ENCODE results near the gene KRTAP4-5. TPM values are rescaled to one million over a fixed set of nuclear protein-coding genes. Genes with fewer than 3 reads are reported as not detected.

Gene KRTAP4-5
- total and polyA plus RNA-seq, 2 experiments from 2014 or later = not detected

DNA sequence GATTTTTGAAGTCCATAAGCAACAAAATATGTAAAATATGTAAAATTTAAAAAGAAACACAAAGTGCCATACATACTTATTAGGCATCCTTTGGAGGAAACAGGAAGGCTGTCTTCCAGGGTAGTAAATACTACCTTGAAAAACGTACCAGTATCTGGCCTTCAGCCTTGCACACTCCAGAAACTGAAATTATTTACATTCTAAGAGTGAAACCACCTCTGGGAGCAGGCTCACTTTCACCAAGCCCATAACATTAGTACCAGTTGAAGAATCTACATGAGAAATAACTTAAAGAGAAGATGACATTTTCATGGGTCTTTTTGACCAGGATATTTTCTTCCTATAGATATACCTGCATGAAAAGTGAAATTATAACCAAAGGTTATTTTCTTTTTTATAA, 46.4 kb upstream of the KRTAP4-5 start:
- Histone ChIP-seq H3K36me3 (ENCODE audit: insufficient read depth) (no peaks in the 10 kb centered on the region), H3K27ac (ENCODE audit: low read depth) (no peak overlapping the region), H4K20me1 (replicated peaks; ENCODE audit: insufficient read depth) (no peaks in the 10 kb centered on the region), H3K4me1 (ENCODE audit: insufficient read depth) (no peaks in the 10 kb centered on the region), H3K9me2 (ENCODE audit: insufficient read depth) (no peaks in the 10 kb centered on the region; the same call in 1 of the 2 replicates), H2AFZ (no peak overlapping the region), H3K4me3 (no peak overlapping the region), H3K27me3 (ENCODE audit: insufficient read depth) (no peaks in the 10 kb centered on the region), H3K4me2 (no peak overlapping the region), H3K79me2 (replicated peaks; ENCODE audit: insufficient read depth) (no peaks in the 10 kb centered on the region), H3F3A (replicated peaks; ENCODE audit: low read depth) (no peaks in the 10 kb centered on the region)
- H3K9me3 Mint-ChIP-seq = peaks cover 9% of the 10 kb centered on the region; the same call in 2 of the 3 replicates
- H3K27ac Mint-ChIP-seq = no peak overlapping the region
- TF ChIP-seq CREB1 (CRISPR knock-in tag; IDR thresholded peaks at IDR 0.05; ENCODE audit: low read depth) (no peak), ZNF114 (CRISPR knock-in tag; IDR thresholded peaks at IDR 0.05) (no peak), NANOG (IDR thresholded peaks at IDR 0.05; ENCODE audit: borderline replicate concordance) (no peak), JUNB (IDR thresholded peaks at IDR 0.05; ENCODE audit: unreplicated experiment) (no peak), POLR2AphosphoS5 (IDR thresholded peaks at IDR 0.05; ENCODE audit: low read depth) (no peak), EZH2phosphoT487 (IDR thresholded peaks at IDR 0.05; ENCODE audit: unreplicated experiment) (no peak), EZH2 (IDR thresholded peaks at IDR 0.05; ENCODE audit: low read depth, unreplicated experiment) (no peak), STAT1 (IDR thresholded peaks at IDR 0.05; ENCODE audit: unreplicated experiment) (no peak), ZNF331 (CRISPR knock-in tag; IDR thresholded peaks at IDR 0.05; ENCODE audit: low read depth) (no peak)
- TF ChIP-seq, protein P1, sequence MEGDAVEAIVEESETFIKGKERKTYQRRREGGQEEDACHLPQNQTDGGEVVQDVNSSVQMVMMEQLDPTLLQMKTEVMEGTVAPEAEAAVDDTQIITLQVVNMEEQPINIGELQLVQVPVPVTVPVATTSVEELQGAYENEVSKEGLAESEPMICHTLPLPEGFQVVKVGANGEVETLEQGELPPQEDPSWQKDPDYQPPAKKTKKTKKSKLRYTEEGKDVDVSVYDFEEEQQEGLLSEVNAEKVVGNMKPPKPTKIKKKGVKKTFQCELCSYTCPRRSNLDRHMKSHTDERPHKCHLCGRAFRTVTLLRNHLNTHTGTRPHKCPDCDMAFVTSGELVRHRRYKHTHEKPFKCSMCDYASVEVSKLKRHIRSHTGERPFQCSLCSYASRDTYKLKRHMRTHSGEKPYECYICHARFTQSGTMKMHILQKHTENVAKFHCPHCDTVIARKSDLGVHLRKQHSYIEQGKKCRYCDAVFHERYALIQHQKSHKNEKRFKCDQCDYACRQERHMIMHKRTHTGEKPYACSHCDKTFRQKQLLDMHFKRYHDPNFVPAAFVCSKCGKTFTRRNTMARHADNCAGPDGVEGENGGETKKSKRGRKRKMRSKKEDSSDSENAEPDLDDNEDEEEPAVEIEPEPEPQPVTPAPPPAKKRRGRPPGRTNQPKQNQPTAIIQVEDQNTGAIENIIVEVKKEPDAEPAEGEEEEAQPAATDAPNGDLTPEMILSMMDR (conservative IDR thresholded peaks at IDR 0.05; ENCODE audit: low read depth in 2 of 2) = no peak
- TF ChIP-seq, protein P2, sequence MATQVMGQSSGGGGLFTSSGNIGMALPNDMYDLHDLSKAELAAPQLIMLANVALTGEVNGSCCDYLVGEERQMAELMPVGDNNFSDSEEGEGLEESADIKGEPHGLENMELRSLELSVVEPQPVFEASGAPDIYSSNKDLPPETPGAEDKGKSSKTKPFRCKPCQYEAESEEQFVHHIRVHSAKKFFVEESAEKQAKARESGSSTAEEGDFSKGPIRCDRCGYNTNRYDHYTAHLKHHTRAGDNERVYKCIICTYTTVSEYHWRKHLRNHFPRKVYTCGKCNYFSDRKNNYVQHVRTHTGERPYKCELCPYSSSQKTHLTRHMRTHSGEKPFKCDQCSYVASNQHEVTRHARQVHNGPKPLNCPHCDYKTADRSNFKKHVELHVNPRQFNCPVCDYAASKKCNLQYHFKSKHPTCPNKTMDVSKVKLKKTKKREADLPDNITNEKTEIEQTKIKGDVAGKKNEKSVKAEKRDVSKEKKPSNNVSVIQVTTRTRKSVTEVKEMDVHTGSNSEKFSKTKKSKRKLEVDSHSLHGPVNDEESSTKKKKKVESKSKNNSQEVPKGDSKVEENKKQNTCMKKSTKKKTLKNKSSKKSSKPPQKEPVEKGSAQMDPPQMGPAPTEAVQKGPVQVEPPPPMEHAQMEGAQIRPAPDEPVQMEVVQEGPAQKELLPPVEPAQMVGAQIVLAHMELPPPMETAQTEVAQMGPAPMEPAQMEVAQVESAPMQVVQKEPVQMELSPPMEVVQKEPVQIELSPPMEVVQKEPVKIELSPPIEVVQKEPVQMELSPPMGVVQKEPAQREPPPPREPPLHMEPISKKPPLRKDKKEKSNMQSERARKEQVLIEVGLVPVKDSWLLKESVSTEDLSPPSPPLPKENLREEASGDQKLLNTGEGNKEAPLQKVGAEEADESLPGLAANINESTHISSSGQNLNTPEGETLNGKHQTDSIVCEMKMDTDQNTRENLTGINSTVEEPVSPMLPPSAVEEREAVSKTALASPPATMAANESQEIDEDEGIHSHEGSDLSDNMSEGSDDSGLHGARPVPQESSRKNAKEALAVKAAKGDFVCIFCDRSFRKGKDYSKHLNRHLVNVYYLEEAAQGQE (IDR thresholded peaks at IDR 0.05; ENCODE audit: unreplicated experiment) = no peak
- TF ChIP-seq, protein P3, sequence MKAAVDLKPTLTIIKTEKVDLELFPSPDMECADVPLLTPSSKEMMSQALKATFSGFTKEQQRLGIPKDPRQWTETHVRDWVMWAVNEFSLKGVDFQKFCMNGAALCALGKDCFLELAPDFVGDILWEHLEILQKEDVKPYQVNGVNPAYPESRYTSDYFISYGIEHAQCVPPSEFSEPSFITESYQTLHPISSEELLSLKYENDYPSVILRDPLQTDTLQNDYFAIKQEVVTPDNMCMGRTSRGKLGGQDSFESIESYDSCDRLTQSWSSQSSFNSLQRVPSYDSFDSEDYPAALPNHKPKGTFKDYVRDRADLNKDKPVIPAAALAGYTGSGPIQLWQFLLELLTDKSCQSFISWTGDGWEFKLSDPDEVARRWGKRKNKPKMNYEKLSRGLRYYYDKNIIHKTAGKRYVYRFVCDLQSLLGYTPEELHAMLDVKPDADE (IDR thresholded peaks at IDR 0.05) = no peak
- TF ChIP-seq, protein P4, sequence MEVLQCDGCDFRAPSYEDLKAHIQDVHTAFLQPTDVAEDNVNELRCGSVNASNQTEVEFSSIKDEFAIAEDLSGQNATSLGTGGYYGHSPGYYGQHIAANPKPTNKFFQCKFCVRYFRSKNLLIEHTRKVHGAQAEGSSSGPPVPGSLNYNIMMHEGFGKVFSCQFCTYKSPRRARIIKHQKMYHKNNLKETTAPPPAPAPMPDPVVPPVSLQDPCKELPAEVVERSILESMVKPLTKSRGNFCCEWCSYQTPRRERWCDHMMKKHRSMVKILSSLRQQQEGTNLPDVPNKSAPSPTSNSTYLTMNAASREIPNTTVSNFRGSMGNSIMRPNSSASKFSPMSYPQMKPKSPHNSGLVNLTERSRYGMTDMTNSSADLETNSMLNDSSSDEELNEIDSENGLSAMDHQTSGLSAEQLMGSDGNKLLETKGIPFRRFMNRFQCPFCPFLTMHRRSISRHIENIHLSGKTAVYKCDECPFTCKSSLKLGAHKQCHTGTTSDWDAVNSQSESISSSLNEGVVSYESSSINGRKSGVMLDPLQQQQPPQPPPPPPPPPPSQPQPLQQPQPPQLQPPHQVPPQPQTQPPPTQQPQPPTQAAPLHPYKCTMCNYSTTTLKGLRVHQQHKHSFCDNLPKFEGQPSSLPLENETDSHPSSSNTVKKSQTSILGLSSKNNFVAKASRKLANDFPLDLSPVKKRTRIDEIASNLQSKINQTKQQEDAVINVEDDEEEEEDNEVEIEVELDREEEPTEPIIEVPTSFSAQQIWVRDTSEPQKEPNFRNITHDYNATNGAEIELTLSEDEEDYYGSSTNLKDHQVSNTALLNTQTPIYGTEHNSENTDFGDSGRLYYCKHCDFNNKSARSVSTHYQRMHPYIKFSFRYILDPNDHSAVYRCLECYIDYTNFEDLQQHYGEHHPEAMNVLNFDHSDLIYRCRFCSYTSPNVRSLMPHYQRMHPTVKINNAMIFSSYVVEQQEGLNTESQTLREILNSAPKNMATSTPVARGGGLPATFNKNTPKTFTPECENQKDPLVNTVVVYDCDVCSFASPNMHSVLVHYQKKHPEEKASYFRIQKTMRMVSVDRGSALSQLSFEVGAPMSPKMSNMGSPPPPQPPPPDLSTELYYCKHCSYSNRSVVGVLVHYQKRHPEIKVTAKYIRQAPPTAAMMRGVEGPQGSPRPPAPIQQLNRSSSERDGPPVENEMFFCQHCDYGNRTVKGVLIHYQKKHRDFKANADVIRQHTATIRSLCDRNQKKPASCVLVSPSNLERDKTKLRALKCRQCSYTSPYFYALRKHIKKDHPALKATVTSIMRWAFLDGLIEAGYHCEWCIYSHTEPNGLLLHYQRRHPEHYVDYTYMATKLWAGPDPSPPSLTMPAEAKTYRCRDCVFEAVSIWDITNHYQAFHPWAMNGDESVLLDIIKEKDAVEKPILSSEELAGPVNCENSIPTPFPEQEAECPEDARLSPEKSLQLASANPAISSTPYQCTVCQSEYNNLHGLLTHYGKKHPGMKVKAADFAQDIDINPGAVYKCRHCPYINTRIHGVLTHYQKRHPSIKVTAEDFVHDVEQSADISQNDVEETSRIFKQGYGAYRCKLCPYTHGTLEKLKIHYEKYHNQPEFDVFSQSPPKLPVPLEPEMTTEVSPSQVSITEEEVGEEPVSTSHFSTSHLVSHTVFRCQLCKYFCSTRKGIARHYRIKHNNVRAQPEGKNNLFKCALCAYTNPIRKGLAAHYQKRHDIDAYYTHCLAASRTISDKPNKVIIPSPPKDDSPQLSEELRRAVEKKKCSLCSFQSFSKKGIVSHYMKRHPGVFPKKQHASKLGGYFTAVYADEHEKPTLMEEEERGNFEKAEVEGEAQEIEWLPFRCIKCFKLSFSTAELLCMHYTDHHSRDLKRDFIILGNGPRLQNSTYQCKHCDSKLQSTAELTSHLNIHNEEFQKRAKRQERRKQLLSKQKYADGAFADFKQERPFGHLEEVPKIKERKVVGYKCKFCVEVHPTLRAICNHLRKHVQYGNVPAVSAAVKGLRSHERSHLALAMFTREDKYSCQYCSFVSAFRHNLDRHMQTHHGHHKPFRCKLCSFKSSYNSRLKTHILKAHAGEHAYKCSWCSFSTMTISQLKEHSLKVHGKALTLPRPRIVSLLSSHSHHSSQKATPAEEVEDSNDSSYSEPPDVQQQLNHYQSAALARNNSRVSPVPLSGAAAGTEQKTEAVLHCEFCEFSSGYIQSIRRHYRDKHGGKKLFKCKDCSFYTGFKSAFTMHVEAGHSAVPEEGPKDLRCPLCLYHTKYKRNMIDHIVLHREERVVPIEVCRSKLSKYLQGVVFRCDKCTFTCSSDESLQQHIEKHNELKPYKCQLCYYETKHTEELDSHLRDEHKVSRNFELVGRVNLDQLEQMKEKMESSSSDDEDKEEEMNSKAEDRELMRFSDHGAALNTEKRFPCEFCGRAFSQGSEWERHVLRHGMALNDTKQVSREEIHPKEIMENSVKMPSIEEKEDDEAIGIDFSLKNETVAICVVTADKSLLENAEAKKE (CRISPR knock-in tag; IDR thresholded peaks at IDR 0.05) = no peak
- DNase-seq (ENCODE audit: low spot score) = no peak
- H3K4me1 Mint-ChIP-seq = no peaks in the 10 kb centered on the region
- H3K4me3 Mint-ChIP-seq = no peak overlapping the region
- H3K27me3 Mint-ChIP-seq (ENCODE audit: insufficient read depth, low read depth, poor library complexity) = peaks cover 2% of the 10 kb centered on the region
- no peak for ATAC-seq
- H3K36me3 Mint-ChIP-seq (ENCODE audit: low read depth) = no peaks in the 10 kb centered on the region; the same call in 2 of the 3 replicates
